HG03457 (cell line): Measurements from ENCODE around the gene OLFM2.
"Not testable (repeated sequence)": the region's sequence is repeated elsewhere in the genome, so short reads cannot be mapped to it uniquely, and the experiment has no call there.

ENCODE experiments used
- ATAC-seq: cut with Tn5 transposase; IDR thresholded peaks from one replicate; pipeline ENCODE4 v1.9.1; 2021; ENCODE audit warnings: moderate number of reproducible peaks; ENCODE audit not compliant: unreplicated experiment

Gene OLFM2

GRCh38 chr19:9865732-9866501 is 70.4 kb downstream of the OLFM2 start:
- no peak for ATAC-seq

DNA sequence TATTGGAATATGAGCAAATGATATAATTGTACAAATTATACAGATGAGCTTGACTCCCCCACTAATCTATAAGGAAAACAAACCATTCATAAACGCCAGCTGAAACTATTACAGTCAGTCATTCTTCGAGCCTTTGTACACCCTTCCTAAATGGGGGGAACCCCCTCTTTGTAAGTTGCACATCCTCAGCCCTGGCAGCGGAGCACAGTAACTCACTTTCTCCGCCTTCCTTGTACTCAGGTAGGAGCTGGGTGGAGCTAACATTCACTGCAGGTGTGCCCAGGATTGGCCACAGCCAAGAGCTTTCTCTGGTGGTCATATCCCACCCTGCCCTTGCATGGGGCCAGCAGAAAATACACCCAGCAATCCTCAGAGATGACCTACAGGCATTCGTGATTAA is 72.6 kb downstream of the OLFM2 start:
- no peak for ATAC-seq

GRCh38 chr19:9862938-9863337 is 73.4 kb downstream of the OLFM2 start:
- ATAC-seq: no peak

DNA sequence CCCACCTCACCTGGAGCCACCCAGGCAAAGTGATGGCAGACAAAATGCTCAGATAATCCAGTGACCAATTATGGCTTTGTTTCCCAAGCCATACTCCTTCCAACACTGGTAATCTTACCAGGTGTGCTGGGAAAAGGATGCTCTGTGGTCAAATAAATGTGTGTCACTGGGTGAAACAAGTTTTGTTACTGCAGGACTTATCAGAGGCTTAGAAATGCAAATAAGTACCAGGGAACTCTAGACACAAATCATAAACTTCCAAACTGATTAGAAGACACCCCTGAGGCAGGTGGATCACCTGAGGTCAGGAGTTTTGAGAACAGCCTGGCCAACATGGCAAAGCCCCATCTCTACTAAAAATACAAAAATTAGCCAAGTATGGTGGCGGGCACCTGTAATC is 74.8 kb downstream of the OLFM2 start:
- ATAC-seq: no peak

DNA sequence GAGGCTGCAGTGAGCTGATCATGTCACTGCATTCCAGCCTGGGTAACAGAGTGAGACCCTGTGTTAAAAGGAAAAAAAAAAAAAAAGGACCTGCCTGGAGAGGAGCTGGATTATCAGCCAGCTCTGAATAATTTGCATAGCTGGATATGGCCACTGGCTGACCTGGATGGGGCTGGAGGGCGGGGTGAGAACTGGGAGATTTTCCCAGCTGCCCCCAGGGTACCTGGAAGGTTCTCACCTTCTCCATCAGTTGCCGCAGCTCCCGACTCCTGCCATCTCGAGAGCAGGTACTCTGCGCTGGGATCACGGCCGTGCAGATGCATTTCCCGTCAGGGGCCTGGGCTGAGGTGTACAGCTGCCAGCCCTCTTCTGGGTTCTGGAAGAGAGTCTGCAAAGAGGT is 75.9 kb downstream of the OLFM2 start:
- no peak for ATAC-seq

DNA sequence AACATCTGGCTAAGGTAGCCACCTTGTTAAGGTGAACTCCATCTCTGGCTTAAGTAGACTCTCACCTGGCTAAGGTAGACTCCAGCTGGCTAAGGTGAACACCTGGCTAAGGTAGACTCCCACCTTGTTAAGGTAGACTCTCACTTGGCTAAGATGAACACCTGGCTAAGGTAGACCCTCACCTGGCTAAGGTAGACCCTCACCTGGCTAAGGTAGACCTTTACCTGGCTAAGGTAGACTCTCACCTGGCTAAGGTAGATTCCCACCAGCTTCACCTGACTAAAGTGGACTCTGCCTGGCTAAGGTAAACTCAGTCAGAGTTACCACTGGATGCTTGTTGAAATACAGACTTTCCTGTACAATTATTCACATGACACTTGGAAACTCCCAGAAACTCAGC is 77.5 kb downstream of the OLFM2 start:
- no peak for ATAC-seq

- no peak for ATAC-seq
Observed at GRCh38 chr19:9857920-9858746, 78.2 kb downstream of the OLFM2 start.

DNA sequence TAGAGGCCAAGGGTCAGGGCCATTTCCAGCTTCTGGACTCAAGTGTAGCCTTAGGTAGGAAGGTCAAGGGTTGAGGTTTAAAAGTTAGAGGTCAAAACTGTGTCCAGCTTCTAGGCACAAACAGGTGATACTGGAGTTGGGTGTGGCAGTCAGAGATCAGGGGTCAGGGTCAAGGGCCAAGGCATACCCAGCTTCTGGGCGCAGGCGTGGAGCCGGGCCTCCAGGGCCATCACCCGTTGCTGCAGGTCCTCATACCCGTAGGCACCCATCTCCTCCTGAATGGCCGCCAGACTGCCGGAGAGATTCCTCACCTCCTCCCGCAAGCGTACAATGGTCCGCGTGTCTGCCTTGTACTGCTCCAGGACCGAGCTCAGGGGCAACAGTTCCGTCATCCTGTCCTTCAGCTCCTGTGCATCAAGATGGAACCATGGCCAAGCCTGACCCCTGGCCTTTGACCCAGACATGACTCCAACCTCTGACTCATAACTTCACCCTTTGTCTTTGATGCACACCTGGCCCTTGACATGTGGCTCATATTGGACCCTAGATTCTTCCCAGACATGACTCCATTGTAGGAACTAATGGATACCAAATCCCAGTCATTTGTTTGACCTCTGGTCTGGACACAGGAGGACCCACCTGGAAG is 79.1 kb downstream of the OLFM2 start:
- no peak for ATAC-seq

DNA sequence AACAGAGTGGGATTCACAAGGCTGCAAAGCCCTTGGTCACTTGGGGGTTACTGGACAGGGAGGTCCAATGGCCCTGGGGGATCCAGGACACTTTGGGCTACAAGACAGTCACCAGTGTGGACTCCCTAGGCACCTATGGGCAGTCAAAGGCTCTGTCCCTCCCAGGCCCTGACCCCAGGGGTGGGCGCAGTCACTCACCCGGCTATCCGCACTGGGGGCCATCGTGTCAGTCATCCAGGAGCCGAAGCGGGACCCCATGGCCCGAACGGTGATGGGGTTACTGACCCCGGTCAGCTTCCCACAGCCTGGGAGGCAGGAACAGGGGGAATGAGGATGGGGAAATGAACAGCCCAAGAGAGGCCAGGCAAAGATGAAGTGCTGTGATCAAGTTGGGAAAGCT is 79.7 kb downstream of the OLFM2 start:
- ATAC-seq: no peak

GRCh38 chr19:9854282-9854846 is 82.0 kb downstream of the OLFM2 start:
- ATAC-seq: no peak

GRCh38 chr19:9850235-9850959 is 85.9 kb downstream of the OLFM2 start:
- ATAC-seq: no peak

GRCh38 chr19:9849791-9850190 is 86.5 kb downstream of the OLFM2 start:
- ATAC-seq: no peak

- ATAC-seq: no peak
Observed at GRCh38 chr19:9848762-9849161, 87.6 kb downstream of the OLFM2 start.

DNA sequence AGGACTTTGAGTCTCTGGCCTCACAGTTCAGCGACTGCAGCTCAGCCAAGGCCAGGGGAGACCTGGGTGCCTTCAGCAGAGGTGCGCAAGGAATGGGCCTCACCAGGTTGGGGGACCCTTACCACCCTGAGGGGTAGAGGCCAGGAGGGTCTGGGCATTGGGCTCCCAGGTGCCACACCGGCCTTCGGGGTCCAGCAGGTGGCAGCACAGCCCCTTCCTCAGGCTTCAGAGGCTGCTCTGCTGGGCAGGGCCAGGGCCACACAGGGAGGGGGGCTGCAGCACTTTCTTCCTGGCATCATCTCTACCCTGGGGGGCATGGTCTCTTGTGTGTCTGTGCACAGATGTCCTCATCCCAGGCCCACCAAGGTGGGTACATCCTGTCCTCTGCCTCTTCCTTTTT is 88.3 kb downstream of the OLFM2 start:
- no peak for ATAC-seq

- no peak for ATAC-seq
Observed at GRCh38 chr19:9847087-9847671, 89.1 kb downstream of the OLFM2 start.

- ATAC-seq: not testable (repeated sequence)
Observed at GRCh38 chr19:9843626-9844273, 92.6 kb downstream of the OLFM2 start.

DNA sequence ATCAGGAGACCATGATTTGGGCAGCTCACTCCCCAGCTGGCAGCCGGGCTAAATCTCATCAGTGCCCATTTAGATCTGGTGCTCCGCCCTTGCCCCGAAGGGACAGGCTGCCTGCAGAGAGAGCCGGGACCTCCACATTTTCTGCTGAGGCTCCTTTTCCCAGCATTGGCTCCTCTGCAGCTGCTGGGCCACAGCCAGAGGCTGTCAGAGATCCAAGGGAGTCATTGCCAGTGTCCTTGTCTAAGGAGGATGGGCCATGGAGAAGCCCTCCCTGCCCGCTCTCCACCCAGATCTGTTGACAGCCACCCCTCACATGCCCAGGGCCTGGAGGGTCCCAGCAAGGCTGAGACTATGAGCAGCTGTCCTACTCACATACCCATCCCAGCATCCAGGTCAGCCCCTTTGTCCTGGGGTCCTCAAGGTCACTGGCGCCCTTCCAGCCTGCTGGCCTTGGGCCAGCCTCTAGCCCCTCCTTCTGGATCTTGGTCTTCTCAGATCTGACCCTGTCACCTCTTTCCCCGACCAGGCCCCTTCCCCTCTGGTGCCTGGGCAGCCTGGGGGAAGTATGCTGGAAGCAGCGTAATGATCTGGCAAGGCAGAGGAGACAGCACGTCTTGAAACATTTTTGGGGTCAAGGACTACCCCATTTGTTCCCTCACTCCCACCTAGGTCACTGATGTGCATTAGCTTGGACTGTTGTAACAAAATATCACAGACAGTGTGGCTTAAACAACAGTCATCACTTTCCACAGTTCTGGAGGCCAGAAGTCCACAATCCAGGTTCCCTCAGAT is 93.3 kb downstream of the OLFM2 start:
- no peak for ATAC-seq

DNA sequence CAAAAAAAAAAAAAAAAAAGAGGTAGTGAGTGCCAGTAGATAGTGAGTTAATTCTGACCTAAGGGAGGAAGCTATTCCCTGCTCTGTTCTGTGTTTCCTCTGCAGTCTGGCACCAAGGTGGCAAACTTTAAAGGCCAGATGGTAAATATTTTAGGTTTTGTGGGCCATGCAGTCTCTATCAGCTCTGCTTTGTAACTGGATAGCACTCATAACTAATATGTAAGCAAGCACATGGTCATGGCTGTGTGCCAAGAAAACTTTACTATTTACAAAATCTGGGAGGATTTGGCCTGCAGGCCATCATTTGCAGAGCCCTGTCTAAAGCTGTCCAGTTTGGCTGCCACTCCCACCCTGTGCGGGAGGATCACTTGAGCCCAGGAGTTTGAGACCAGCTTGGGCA is 96.9 kb downstream of the OLFM2 start:
- no peak for ATAC-seq

DNA sequence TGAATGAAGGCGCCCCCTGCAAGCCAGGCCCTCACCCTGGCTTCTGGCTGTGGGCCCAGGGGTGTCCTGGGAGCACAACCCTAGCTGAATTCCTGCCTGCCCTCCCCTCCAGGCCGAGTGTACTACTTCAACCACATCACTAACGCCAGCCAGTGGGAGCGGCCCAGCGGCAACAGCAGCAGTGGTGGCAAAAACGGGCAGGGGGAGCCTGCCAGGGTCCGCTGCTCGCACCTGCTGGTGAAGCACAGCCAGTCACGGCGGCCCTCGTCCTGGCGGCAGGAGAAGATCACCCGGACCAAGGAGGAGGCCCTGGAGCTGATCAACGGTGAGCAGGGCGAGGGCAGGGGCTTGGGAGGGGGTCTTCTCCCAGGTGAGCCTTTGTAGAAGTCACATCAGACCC is 98.0 kb downstream of the OLFM2 start:
- no peak for ATAC-seq
